Upper lobe of left lung (tissue), 4 donors: Measurements from ENCODE around the gene SPDYE9.
"Not testable (repeated sequence)": the region's sequence is repeated elsewhere in the genome, so short reads cannot be mapped to it uniquely, and the experiment has no call there.

ENCODE experiments used
- POLR2AphosphoS5 ChIP-seq, 2 donors: sonication (generic); formaldehyde crosslinking; IDR thresholded peaks; one replicate each; pipeline ENCODE4 v1.5.1; 2017; ENCODE audit warnings: antibody characterized with exemption in 2 of 2
- TF ChIP-seq, protein P1 (sequence below), 6 experiments: fragments of 450-650 bp in 4 of 6; fragments of 200-600 bp in 2 of 6; sonication (generic) in 2 of 6; IDR thresholded peaks; one replicate each; pipeline ENCODE4 v1.5.1; 2016 to 2019; ENCODE audit warnings: antibody characterized with exemption in 6 of 6

DNA sequence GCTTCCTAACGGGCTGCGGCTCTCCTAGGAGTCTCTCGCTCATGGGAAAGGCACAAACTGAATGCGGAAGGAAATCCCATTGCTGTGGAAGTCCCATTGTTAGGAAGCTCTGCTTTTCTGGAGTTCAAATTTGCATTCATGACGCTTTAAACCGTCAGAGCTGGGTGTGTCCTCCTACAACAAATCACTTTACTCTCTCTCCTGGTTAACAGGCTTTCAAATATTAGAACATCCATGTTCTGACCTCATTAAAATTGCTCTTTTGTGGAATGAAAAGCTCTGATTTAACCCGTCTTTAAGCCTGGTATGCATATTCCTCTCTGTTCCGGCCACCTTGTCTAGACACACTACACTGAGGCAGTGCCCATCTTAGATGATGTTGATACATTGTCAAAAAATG, at the start of gene SPDYE9:
- TF ChIP-seq, protein P1, sequence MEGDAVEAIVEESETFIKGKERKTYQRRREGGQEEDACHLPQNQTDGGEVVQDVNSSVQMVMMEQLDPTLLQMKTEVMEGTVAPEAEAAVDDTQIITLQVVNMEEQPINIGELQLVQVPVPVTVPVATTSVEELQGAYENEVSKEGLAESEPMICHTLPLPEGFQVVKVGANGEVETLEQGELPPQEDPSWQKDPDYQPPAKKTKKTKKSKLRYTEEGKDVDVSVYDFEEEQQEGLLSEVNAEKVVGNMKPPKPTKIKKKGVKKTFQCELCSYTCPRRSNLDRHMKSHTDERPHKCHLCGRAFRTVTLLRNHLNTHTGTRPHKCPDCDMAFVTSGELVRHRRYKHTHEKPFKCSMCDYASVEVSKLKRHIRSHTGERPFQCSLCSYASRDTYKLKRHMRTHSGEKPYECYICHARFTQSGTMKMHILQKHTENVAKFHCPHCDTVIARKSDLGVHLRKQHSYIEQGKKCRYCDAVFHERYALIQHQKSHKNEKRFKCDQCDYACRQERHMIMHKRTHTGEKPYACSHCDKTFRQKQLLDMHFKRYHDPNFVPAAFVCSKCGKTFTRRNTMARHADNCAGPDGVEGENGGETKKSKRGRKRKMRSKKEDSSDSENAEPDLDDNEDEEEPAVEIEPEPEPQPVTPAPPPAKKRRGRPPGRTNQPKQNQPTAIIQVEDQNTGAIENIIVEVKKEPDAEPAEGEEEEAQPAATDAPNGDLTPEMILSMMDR (IDR thresholded peaks at IDR 0.05), result not testable (repeated sequence)
- TF ChIP-seq POLR2AphosphoS5 (IDR thresholded peaks at IDR 0.05), result not testable (repeated sequence)
